ENCODE data around the gene CUX1. TPM values are rescaled to one million over a fixed set of nuclear protein-coding genes. Genes with fewer than 3 reads are reported as not detected.

CUX1 gene
- total and polyA plus RNA-seq, 10 of the 15 experiments (the other 5 are each of a cell fraction or from before 2014, with no cell fraction given) = 6.1 to 48.6 (median 25.9) TPM

- TF ChIP-seq BCL3 (IDR thresholded peaks at IDR 0.05; ENCODE audit: borderline replicate concordance, insufficient read depth, low read depth, low read length, poor library complexity, severe bottlenecking) (no peak), NR2C2 (IDR thresholded peaks at IDR 0.05; ENCODE audit: borderline replicate concordance, control insufficient read depth, insufficient read length, low read depth) (no peak), PKNOX1 (IDR thresholded peaks at IDR 0.05) (no peak), RB1 (IDR thresholded peaks at IDR 0.05; ENCODE audit: borderline replicate concordance) (no peak)
These were observed 28.5 kb downstream of the CUX1 start (continued) for GRCh38 chr7:101845974-101846373.

- no peaks in the 10 kb centered on the region; a peak in 1 of 4 replicates for H3K36me3 ChIP-seq (ENCODE audit: control insufficient read depth in 2 of 2, insufficient read depth in 2 of 2, low read length in 1 of 2)
- peaks cover 15% of the 10 kb centered on the region; the same call in 2 of the 3 replicates for H3K9me3 ChIP-seq (replicated peaks; ENCODE audit: control insufficient read depth, insufficient read depth, low read length)
- 99% methylated on average over 11 of the region's 11 CpGs for WGBS (ENCODE audit: insufficient coverage, insufficient replicate concordance, low lambda C conversion rate, missing lambda C conversion rate)
- no peak overlapping the region for H3K4me3 ChIP-seq
- ChIA-PET RAD21 (ENCODE audit: unreplicated experiment) (no interaction called here), SMC1A (ENCODE audit: uncharacterized antibody, unreplicated experiment) (no interaction called here), CTCF (interaction anchor here (1.3 kb wide), 1 partner anchor 10 kb away, joined by 4 read pairs; no protein-coding TSS in a partner anchor), POLR2A (interaction anchor here (0.7 kb wide), 1 partner anchor 106 kb away, joined by 10 read pairs; no protein-coding TSS in a partner anchor)
- ATAC-seq (no peak), FAIRE-seq (no peak), DNase-seq (ENCODE audit: low read depth, low spot score) (no peak)
- no peak overlapping the region for H3K27ac ChIP-seq (ENCODE audit: control insufficient read depth, insufficient read depth)
- no peak overlapping the region for H3K4me2 ChIP-seq (ENCODE audit: control insufficient read depth, insufficient read depth)
- H2AFZ ChIP-seq (ENCODE audit: control insufficient read depth, low read depth, low read length) = no peak overlapping the region
- no peaks in the 10 kb centered on the region for H4K20me1 ChIP-seq (ENCODE audit: control insufficient read depth, insufficient read depth)
- H3K27me3 ChIP-seq (replicated peaks in 1 of 2; ENCODE audit: control insufficient read depth in 2 of 2, insufficient read depth in 2 of 2, low read length in 1 of 2) = no peaks in the 10 kb centered on the region
- BruUV-seq (replicated peaks) = no TSS peak
- no peaks in the 10 kb centered on the region for H3K4me1 ChIP-seq (ENCODE audit: control insufficient read depth, insufficient read depth, low read length)
- peak; percentile 86; the same call in 1 of the 2 replicates for TF ChIP-seq CBX5 (IDR thresholded peaks at IDR 0.05; ENCODE audit: low read depth)
- TF ChIP-seq NFYB (IDR thresholded peaks at IDR 0.05; ENCODE audit: insufficient read depth, low read depth, low read length) = no peak
- H3K79me2 ChIP-seq (ENCODE audit: control insufficient read depth, insufficient read depth, low read length) = peaks cover 25% of the 10 kb centered on the region
- intact Hi-C loops (cut with micrococcal nuclease; ENCODE audit: unreplicated experiment) (no loop called here), in situ Hi-C loops (cut with MboI) (no loop called here)
- no peak overlapping the region for H3K9ac ChIP-seq (ENCODE audit: control insufficient read depth, insufficient read depth, low read length)
These were observed 29.5 kb downstream of the CUX1 start for GRCh38 chr7:101846800-101847538.
